GM18861 (cell line): ENCODE measurements around the gene RGS19.

Experiments used
- ATAC-seq: cut with Tn5 transposase; IDR thresholded peaks from one replicate; pipeline ENCODE4 v1.9.1; 2021; ENCODE audit not compliant: unreplicated experiment

Gene RGS19

GRCh38 chr20:64037199-64037497 is 42.2 kb downstream of the RGS19 start:
- ATAC-seq: no peak

GRCh38 chr20:64036346-64037198 is 42.7 kb downstream of the RGS19 start:
- no peak for ATAC-seq

GRCh38 chr20:64035933-64036345 is 43.4 kb downstream of the RGS19 start, which contains the start of gene C20orf204:
C20orf204 (plus strand) TSS chr20:64036182; CDS start chr20:64036324, 142 bp downstream.
- no peak for ATAC-seq

GRCh38 chr20:64035066-64035932 is 44.0 kb downstream of the RGS19 start:
- ATAC-seq: no peak

GRCh38 chr20:64033981-64034493 is 45.3 kb downstream of the RGS19 start:
- ATAC-seq: no peak

- no peak for ATAC-seq
Measured at GRCh38 chr20:64032706-64033624, 46.4 kb downstream of the RGS19 start.

GRCh38 chr20:64031822-64032314 is 47.5 kb downstream of the RGS19 start:
- no peak for ATAC-seq

- no peak for ATAC-seq
Measured at GRCh38 chr20:64030371-64031134, 48.8 kb downstream of the RGS19 start.

- no peak for ATAC-seq
Measured at GRCh38 chr20:64029293-64030117, 49.8 kb downstream of the RGS19 start.

- no peak for ATAC-seq
Measured at GRCh38 chr20:64027981-64028685, 51.2 kb downstream of the RGS19 start.

- no peak for ATAC-seq
Measured at GRCh38 chr20:64025826-64026412, 53.4 kb downstream of the RGS19 start.

- no peak for ATAC-seq
Measured at GRCh38 chr20:64025101-64025825, 54.1 kb downstream of the RGS19 start.

- ATAC-seq: no peak
Measured at GRCh38 chr20:64024141-64024990, 55.0 kb downstream of the RGS19 start.

- no peak for ATAC-seq
Measured at GRCh38 chr20:64023361-64024140, 55.8 kb downstream of the RGS19 start.
